H1 (cell line): ENCODE results near the gene NRP2.

Source experiments
- BCL11A ChIP-seq, 2 experiments: IDR thresholded peaks; one replicate each; pipeline ENCODE4 v1.6.1; 2011; ENCODE audit warnings: low read depth in 2 of 2, low read length in 2 of 2, mild to moderate bottlenecking in 2 of 2
- GABPA ChIP-seq: IDR thresholded peaks from 2 replicates; pipeline ENCODE4 v1.6.1; 2011; ENCODE audit warnings: mild to moderate bottlenecking, low read length, moderate library complexity, borderline replicate concordance; ENCODE audit not compliant: insufficient read depth
- GTF2F1 ChIP-seq: IDR thresholded peaks from 2 replicates; pipeline ENCODE4 v1.6.1; 2012; ENCODE audit warnings: low read depth, low read length, improper control_type of control experiment, borderline replicate concordance
- HDAC6 ChIP-seq: IDR thresholded peaks from one replicate; pipeline ENCODE4 v1.7.1; 2012; ENCODE audit warnings: low read depth, mild to moderate bottlenecking, inconsistent platforms, low read length, moderate library complexity
- KDM1A ChIP-seq: fragments of 200-600, 300-600 bp; sonication (generic); IDR thresholded peaks from 2 replicates; pipeline ENCODE4 v1.7.1; 2016; ENCODE audit warnings: mild to moderate bottlenecking, low read length, borderline replicate concordance
- POLR2A ChIP-seq, 2 experiments: IDR thresholded peaks; 1 replicate in 1 of 2; 2 replicates in 1 of 2; pipeline ENCODE4 v1.6.1; 2011; ENCODE audit warnings: low read depth in 2 of 2, low read length in 2 of 2, mild to moderate bottlenecking in 2 of 2; ENCODE audit errors: control extremely low read depth in 1 of 2
- POLR2AphosphoS5 ChIP-seq: IDR thresholded peaks from 2 replicates; pipeline ENCODE4 v1.6.1; 2011; ENCODE audit warnings: low read depth, low read length
- SIN3A ChIP-seq, 2 experiments: IDR thresholded peaks in 1 of 2; conservative IDR thresholded peaks in 1 of 2; 2 replicates each; pipeline ENCODE4 v1.6.1; 2011 to 2012; ENCODE audit warnings: low read length in 2 of 2, improper control_type of control experiment in 1 of 2, low read depth in 1 of 2, mild to moderate bottlenecking in 1 of 2
- SP1 ChIP-seq: IDR thresholded peaks from 2 replicates; pipeline ENCODE4 v1.6.1; 2011; ENCODE audit warnings: low read depth, low read length
- TEAD4 ChIP-seq: IDR thresholded peaks from 2 replicates; pipeline ENCODE4 v1.6.1; 2012; ENCODE audit warnings: low read depth, low read length, inconsistent platforms, mixed read lengths
- YY1 ChIP-seq: IDR thresholded peaks from 2 replicates; pipeline ENCODE4 v1.6.1; 2011; ENCODE audit warnings: low read depth, mild to moderate bottlenecking, low read length
- ZNF274 ChIP-seq: IDR thresholded peaks from 2 replicates; pipeline ENCODE4 v1.7.0; 2012; ENCODE audit warnings: low read length, borderline replicate concordance; ENCODE audit errors: extremely low read depth
- TF ChIP-seq, protein P1 (sequence below), 3 experiments: IDR thresholded peaks; 1 replicate in 2 of 3; 2 replicates in 1 of 3; pipeline versions ENCODE4 v1.5.1 to v1.6.1; 2011; ENCODE audit warnings: low read length in 3 of 3, mild to moderate bottlenecking in 3 of 3, inconsistent platforms in 2 of 3, low read depth in 1 of 3, moderate library complexity in 1 of 3; ENCODE audit not compliant: insufficient read depth in 1 of 3; ENCODE audit errors: control extremely low read depth in 1 of 3
- TF ChIP-seq, protein P2 (sequence below): IDR thresholded peaks from 2 replicates; pipeline ENCODE4 v1.6.1; 2011; ENCODE audit warnings: low read length, improper control_type of control experiment

DNA sequence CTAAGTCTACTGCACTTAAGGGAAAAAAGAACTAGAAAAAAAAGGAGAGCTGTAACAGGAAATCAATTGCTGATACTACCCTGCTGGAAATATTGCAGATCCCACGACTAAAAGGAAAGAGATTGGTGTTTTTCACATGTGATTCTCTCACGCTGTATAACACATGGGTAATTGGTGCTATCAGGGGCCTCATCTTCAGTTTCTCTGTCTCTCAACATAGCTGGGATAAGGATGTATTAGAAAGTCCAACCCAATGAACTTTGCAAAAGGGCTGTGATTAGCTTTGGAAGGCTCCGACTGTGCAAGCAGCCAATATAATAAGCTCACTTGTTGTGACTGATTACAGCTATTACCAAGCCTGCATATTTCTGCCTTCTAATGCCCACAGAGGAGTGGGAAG, 133.4 kb downstream of the NRP2 start:
- TF ChIP-seq, protein P1, sequence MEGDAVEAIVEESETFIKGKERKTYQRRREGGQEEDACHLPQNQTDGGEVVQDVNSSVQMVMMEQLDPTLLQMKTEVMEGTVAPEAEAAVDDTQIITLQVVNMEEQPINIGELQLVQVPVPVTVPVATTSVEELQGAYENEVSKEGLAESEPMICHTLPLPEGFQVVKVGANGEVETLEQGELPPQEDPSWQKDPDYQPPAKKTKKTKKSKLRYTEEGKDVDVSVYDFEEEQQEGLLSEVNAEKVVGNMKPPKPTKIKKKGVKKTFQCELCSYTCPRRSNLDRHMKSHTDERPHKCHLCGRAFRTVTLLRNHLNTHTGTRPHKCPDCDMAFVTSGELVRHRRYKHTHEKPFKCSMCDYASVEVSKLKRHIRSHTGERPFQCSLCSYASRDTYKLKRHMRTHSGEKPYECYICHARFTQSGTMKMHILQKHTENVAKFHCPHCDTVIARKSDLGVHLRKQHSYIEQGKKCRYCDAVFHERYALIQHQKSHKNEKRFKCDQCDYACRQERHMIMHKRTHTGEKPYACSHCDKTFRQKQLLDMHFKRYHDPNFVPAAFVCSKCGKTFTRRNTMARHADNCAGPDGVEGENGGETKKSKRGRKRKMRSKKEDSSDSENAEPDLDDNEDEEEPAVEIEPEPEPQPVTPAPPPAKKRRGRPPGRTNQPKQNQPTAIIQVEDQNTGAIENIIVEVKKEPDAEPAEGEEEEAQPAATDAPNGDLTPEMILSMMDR (IDR thresholded peaks at IDR 0.05; ENCODE audit: control extremely low read depth in 1 of 3, insufficient read depth in 1 of 3, low read depth in 1 of 3, low read length in 3 of 3), result no peak
- TF ChIP-seq SIN3A (conservative IDR thresholded peaks at IDR 0.05 in 1 of 2, IDR thresholded peaks at IDR 0.05 in 1 of 2; ENCODE audit: low read depth in 1 of 2, low read length in 2 of 2) (no peak), ZNF274 (no peak), GABPA (no peak), YY1 (no peak), HDAC6 (no peak), KDM1A (no peak), POLR2A (IDR thresholded peaks at IDR 0.05; ENCODE audit: control extremely low read depth in 1 of 2, low read depth in 2 of 2, low read length in 2 of 2) (no peak), GTF2F1 (no peak), BCL11A (IDR thresholded peaks at IDR 0.05; ENCODE audit: low read depth in 2 of 2, low read length in 2 of 2) (no peak), POLR2AphosphoS5 (no peak), TEAD4 (no peak), SP1 (no peak)
- TF ChIP-seq, protein P2, sequence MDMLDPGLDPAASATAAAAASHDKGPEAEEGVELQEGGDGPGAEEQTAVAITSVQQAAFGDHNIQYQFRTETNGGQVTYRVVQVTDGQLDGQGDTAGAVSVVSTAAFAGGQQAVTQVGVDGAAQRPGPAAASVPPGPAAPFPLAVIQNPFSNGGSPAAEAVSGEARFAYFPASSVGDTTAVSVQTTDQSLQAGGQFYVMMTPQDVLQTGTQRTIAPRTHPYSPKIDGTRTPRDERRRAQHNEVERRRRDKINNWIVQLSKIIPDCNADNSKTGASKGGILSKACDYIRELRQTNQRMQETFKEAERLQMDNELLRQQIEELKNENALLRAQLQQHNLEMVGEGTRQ, result no peak
